Brain microvascular endothelial cell (primary cell): ENCODE results near the gene ZNF326.

Experiments
- DNase-seq: peaks from one replicate; pipeline ENCODE4 v3.0.0-alpha.2; 2020
- H3K27ac ChIP-seq: fragments of 250-450 bp; sonication (Bioruptor Pico); 2 replicates; pipeline ENCODE4 v1.5.1; 2020; ENCODE audit warnings: mild to moderate bottlenecking, moderate library complexity
- H3K27me3 ChIP-seq: fragments of 250-450 bp; sonication (Bioruptor Pico); replicated peaks from 2 replicates; pipeline ENCODE4 v1.5.1; 2020; ENCODE audit warnings: mild to moderate bottlenecking
- H3K36me3 ChIP-seq: fragments of 250-450 bp; sonication (Bioruptor Pico); replicated peaks from 2 replicates; pipeline ENCODE4 v1.5.1; 2020; ENCODE audit warnings: mild to moderate bottlenecking
- H3K4me3 ChIP-seq: 2 replicates; pipeline ENCODE4 v1.5.1; 2011; ENCODE audit warnings: low read depth, mild to moderate bottlenecking, control low read depth, low read length, moderate library complexity
- in situ Hi-C: cut with HindIII; loops from 2 replicates; pipeline ENCODE4 v1.10.0; 2017; ENCODE audit warnings: low sequenced_read_pairs, low pct_ligation_motif_present
- TF ChIP-seq, protein P1 (sequence below): IDR thresholded peaks from 2 replicates; pipeline ENCODE4 v1.5.1; 2011; ENCODE audit warnings: low read depth, mild to moderate bottlenecking, moderate library complexity, low read length, control low read depth, inconsistent platforms; ENCODE audit errors: missing control alignments

The ZNF326 gene

DNA sequence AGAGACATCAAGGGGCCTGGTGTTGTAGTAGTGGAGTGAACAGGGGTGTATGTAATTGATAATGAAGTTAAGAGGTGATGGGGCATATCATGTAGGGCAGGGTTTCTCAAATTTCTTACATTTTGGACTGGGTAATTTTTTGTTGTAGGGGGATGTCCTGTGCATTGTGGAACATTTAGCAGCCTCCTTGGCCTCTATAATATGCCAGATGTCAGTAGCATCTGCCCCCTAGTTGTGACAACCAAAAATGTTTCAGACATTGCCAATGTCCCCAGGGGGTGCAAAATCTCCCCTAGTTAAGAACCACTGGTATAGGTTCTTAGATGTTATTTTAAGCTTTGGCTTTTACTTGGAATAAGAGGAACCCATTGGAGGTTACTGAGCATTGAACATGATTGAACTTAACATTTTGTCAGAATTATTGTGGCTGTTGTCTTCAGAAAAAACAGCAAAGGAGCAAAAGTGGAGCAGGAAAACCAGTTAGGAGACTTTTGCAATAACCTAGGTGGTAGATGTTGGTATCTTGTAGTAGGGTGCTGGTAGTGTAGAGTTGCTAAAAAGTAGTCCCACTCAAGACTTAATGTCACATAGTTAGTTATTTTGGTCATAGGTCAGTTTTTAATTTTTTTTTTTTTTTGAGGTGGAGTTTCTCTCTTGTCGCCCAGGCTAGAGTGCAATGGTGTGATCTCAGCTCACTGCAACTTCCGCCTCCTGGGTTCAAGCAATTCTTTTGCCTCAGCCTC is 6.2 kb downstream of the ZNF326 start:
- no peak for DNase-seq
- peaks cover 4% of the 10 kb centered on the region for H3K36me3 ChIP-seq
- no peak overlapping the region for H3K27ac ChIP-seq
- TF ChIP-seq, protein P1, sequence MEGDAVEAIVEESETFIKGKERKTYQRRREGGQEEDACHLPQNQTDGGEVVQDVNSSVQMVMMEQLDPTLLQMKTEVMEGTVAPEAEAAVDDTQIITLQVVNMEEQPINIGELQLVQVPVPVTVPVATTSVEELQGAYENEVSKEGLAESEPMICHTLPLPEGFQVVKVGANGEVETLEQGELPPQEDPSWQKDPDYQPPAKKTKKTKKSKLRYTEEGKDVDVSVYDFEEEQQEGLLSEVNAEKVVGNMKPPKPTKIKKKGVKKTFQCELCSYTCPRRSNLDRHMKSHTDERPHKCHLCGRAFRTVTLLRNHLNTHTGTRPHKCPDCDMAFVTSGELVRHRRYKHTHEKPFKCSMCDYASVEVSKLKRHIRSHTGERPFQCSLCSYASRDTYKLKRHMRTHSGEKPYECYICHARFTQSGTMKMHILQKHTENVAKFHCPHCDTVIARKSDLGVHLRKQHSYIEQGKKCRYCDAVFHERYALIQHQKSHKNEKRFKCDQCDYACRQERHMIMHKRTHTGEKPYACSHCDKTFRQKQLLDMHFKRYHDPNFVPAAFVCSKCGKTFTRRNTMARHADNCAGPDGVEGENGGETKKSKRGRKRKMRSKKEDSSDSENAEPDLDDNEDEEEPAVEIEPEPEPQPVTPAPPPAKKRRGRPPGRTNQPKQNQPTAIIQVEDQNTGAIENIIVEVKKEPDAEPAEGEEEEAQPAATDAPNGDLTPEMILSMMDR, result no peak
- in situ Hi-C loops, result no loop called here
- no peak overlapping the region for H3K4me3 ChIP-seq
- no peaks in the 10 kb centered on the region for H3K27me3 ChIP-seq

DNA sequence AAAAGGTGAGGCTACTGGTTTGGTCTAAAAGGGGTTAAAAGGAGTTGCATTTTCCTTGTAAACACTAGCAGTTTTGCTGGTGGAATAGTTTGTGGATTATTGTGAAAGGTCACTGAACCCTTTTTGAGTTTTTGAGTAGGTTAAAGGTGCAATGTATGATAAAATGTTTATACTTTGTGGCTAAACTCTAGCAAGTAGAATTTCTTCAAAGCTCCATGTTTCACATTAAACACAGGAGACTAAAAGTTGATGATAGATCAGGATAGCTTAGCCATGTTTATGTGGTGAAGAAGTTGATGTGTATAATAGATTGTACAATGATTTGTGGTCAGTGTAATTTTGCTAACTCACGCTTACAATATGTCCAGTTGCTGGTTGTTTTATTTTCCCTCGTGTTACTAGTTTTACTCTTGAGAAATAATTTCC is 13.1 kb downstream of the ZNF326 start:
- Histone ChIP-seq H3K36me3 (peaks cover 26% of the 10 kb centered on the region), H3K27me3 (no peaks in the 10 kb centered on the region), H3K4me3 (no peak overlapping the region), H3K27ac (no peak overlapping the region)
- in situ Hi-C loops, result no loop called here
- no peak for DNase-seq
- TF ChIP-seq, protein P1, result no peak

GRCh38 chr1:90012300-90012699 is 17.4 kb downstream of the ZNF326 start:
- in situ Hi-C loops, result no loop called here
- Histone ChIP-seq H3K36me3 (peaks cover 29% of the 10 kb centered on the region), H3K27ac (no peak overlapping the region), H3K4me3 (no peak overlapping the region), H3K27me3 (no peaks in the 10 kb centered on the region)
- TF ChIP-seq, protein P1, result no peak
- DNase-seq, result no peak

GRCh38 chr1:90023691-90024090 is 28.8 kb downstream of the ZNF326 start:
- in situ Hi-C loops, result no loop called here
- H3K27ac ChIP-seq, result no peak overlapping the region
- no peak overlapping the region for H3K4me3 ChIP-seq
- TF ChIP-seq, protein P1, result no peak
- no peak for DNase-seq
- peaks cover 25% of the 10 kb centered on the region for H3K36me3 ChIP-seq
- no peaks in the 10 kb centered on the region for H3K27me3 ChIP-seq

GRCh38 chr1:90027281-90027680 is 32.4 kb downstream of the ZNF326 start:
- H3K36me3 ChIP-seq, result peaks cover 23% of the 10 kb centered on the region

More at GRCh38 chr1:90027281-90027680, 32.4 kb downstream of the ZNF326 start:
- DNase-seq, result no peak
- Histone ChIP-seq H3K4me3 (no peak overlapping the region), H3K27ac (no peak overlapping the region), H3K27me3 (no peaks in the 10 kb centered on the region)
- in situ Hi-C loops, result no loop called here
- TF ChIP-seq, protein P1, result no peak
